Activated B cell treated with CpG ODN at 0.5 μM for 24 hours (primary cell): ENCODE measurements around the gene FOXI1. TPM values are rescaled to one million over a fixed set of nuclear protein-coding genes. Genes with fewer than 3 reads are reported as not detected.

Experiments
- ATAC-seq: fragments of 200-7000 bp; cut with Tn5 transposase; one replicate; pipeline ENCODE4 v1.10.0; 2021; ENCODE audit warnings: low read depth, mild to moderate bottlenecking, moderate library complexity
- CTCF ChIA-PET: fragments of 350-600 bp; sonication (Branson Sonifier 250); formaldehyde crosslinking; loops from one replicate; lab custom pipeline; 2021; ENCODE audit warnings: antibody characterized with exemption; lab: Charles Lee
- POLR2A ChIA-PET: fragments of 350-600 bp; sonication (Branson Sonifier 250); formaldehyde crosslinking; loops from one replicate; lab custom pipeline; 2021; ENCODE audit warnings: antibody characterized with exemption; lab: Charles Lee
- DNase-seq: peaks from one replicate; pipeline ENCODE4 v3.0.0; 2022
- H3K27ac Mint-ChIP-seq: one replicate; pipeline ENCODE4 v1.8.0; 2020; ENCODE audit warnings: mixed read lengths
- H3K27me3 Mint-ChIP-seq: one replicate; pipeline ENCODE4 v1.8.0; 2021; ENCODE audit warnings: mixed read lengths
- H3K36me3 Mint-ChIP-seq: one replicate; pipeline ENCODE4 v1.8.0; 2021; ENCODE audit warnings: low read depth, mixed read lengths
- H3K4me1 Mint-ChIP-seq: one replicate; pipeline ENCODE4 v1.8.0; 2021; ENCODE audit warnings: mixed read lengths
- H3K4me3 Mint-ChIP-seq: one replicate; pipeline ENCODE4 v1.8.0; 2020; ENCODE audit warnings: mild to moderate bottlenecking, mixed read lengths
- H3K9me3 Mint-ChIP-seq: one replicate; pipeline ENCODE4 v1.8.0; 2020; ENCODE audit warnings: mixed read lengths
- intact Hi-C: fragments of 100-400 bp; cut with micrococcal nuclease; formaldehyde crosslinking; loops from one replicate; pipeline ENCODE4 v1.15.1; 2024
- total RNA-seq: library from RNA; stranded (reverse); gene quantifications from 2 replicates; pipeline ENCODE4 v1.2.3, GENCODE V29; 2022
- TF ChIP-seq, protein P1 (sequence below): fragments of 200-600 bp; IDR thresholded peaks from one replicate; pipeline ENCODE4 v1.8.0; 2022; ENCODE audit warnings: antibody characterized with exemption, mild to moderate bottlenecking

The FOXI1 gene
- total RNA-seq, 1 donor from 2014 or later = not detected

DNA sequence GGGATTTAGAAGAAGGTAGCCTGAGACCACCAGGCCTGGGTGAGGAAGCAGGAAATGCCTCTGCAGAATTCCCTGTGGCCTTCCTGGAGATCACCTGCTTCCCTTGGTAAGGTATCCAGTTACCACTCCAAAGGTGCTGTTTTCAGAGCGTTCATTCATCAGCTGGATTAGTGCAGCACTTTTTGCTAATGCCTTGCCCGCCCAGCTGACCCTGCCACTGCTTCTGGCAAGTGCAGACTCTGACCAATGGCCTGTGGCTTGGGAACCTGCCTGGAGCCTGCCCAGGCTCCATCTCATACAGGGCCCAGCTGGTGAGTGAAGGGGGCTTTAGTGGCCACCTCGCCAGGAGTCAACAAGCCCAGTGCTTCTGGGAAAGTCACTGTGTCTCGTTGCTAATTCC lies 48.6 kb downstream of the FOXI1 start:
- Mint-ChIP-seq H3K27ac (no peak overlapping the region), H3K9me3 (no peaks in the 10 kb centered on the region), H3K4me3 (no peak overlapping the region), H3K27me3 (no peaks in the 10 kb centered on the region), H3K4me1 (peaks cover 8% of the 10 kb centered on the region), H3K36me3 (no peaks in the 10 kb centered on the region)
- DNase-seq = no peak
- ATAC-seq = no peak
- POLR2A ChIA-PET = no interaction called here
- intact Hi-C loops = no loop called here
- CTCF ChIA-PET = no interaction called here
- TF ChIP-seq, protein P1, sequence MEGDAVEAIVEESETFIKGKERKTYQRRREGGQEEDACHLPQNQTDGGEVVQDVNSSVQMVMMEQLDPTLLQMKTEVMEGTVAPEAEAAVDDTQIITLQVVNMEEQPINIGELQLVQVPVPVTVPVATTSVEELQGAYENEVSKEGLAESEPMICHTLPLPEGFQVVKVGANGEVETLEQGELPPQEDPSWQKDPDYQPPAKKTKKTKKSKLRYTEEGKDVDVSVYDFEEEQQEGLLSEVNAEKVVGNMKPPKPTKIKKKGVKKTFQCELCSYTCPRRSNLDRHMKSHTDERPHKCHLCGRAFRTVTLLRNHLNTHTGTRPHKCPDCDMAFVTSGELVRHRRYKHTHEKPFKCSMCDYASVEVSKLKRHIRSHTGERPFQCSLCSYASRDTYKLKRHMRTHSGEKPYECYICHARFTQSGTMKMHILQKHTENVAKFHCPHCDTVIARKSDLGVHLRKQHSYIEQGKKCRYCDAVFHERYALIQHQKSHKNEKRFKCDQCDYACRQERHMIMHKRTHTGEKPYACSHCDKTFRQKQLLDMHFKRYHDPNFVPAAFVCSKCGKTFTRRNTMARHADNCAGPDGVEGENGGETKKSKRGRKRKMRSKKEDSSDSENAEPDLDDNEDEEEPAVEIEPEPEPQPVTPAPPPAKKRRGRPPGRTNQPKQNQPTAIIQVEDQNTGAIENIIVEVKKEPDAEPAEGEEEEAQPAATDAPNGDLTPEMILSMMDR = no peak

DNA sequence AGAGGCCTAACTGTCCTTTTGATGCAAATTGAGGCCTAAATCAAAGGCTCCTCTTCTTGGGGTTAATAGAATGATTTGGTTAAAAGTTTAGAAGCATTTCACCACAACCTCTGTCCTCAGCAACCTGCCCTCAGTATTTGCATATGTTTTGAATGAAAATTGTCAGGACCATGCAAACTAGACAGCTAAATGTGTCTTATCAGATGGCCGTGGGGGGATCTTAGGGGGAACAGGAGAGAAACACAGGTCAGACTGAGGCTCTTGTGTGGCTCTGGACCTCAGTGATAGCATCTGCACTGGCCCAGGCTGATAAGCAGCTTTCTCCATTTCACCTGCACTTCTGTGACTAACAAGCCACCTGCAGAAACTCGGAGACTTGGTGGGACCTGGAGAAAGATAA lies 49.0 kb downstream of the FOXI1 start:
- CTCF ChIA-PET = no interaction called here
- Mint-ChIP-seq H3K27ac (no peak overlapping the region), H3K27me3 (no peaks in the 10 kb centered on the region), H3K36me3 (no peaks in the 10 kb centered on the region), H3K4me3 (no peak overlapping the region), H3K9me3 (no peaks in the 10 kb centered on the region), H3K4me1 (peaks cover 8% of the 10 kb centered on the region)
- POLR2A ChIA-PET = interaction anchor here (0.7 kb wide), 1 partner anchor 51 kb away, joined by 6 read pairs; no protein-coding TSS in a partner anchor
- intact Hi-C loops = no loop called here
- TF ChIP-seq, protein P1 = no peak
- DNase-seq (no peak), ATAC-seq (no peak)

DNA sequence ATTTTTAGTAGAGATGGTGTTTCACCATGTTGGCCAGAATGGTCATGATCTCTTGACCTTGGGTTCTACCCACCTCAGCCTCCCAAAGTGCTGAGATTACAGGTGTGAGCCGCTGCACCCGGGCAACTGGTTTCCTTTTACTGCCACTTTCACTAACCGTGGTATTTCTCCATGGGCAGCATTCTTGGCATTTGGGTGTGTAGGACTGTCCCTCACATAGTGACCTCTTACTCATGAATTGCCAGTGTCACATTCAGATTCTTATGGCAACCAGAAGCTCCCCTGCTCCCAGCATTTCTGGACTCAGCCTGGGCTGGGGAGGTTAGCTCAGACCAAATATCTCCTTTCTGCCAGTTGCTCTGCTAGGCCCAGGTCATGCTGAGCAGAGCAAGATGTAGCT lies 50.1 kb downstream of the FOXI1 start:
- CTCF ChIA-PET = no interaction called here

DNA sequence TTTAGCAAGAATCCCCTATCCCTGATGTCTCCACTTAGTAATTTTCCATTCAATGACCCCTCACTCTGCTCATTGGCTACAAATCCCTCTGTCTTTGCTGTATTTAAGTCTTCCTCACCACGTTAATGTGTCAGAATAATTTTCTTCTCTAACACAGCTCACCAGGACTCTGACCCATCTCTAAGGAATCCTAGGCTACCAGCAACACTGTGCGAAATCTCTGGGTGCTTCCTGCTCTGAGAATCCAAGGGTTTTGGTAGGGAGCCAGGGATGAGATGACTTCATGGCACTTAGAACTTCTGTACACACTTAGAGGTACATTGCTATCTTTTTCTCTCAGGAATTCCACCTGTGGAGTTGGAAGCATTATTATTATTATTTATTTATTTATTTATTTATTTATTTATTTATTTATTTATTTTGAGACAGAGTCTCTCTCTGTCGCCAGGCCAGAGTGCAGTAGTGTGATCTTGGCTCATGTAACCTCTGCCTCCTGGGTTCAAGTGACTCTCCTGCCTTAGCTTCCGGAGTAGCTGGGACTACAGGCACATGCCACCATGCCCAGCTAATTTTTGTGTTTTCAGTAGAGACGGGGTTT lies 53.5 kb downstream of the FOXI1 start:
- ChIA-PET POLR2A (no interaction called here), CTCF (no interaction called here)
- TF ChIP-seq, protein P1 = no peak
- Mint-ChIP-seq H3K4me1 (peaks cover 12% of the 10 kb centered on the region), H3K36me3 (no peaks in the 10 kb centered on the region), H3K4me3 (no peak overlapping the region), H3K27ac (no peak overlapping the region), H3K27me3 (no peaks in the 10 kb centered on the region), H3K9me3 (no peaks in the 10 kb centered on the region)
- intact Hi-C loops = no loop called here
- ATAC-seq (no peak), DNase-seq (no peak)

More for the DNA sequence above, 50.1 kb downstream of the FOXI1 start:
- POLR2A ChIA-PET = no interaction called here
- ATAC-seq = no peak
- Mint-ChIP-seq H3K4me3 (no peak overlapping the region), H3K27me3 (no peaks in the 10 kb centered on the region), H3K27ac (no peak overlapping the region), H3K9me3 (no peaks in the 10 kb centered on the region), H3K4me1 (peaks cover 8% of the 10 kb centered on the region), H3K36me3 (no peaks in the 10 kb centered on the region)
- no peak for DNase-seq
- intact Hi-C loops = no loop called here
- TF ChIP-seq, protein P1 = no peak

Other genes starting within 250 kb of the FOXI1 start
- not detected in 2 replicates for gene INSYN2B, start 125.4 kb upstream of the FOXI1 start, total RNA-seq
- gene C5orf58, start 127.1 kb downstream of the FOXI1 start, total RNA-seq = not detected in 2 replicates
- gene LCP2, start 191.9 kb downstream of the FOXI1 start, total RNA-seq = 7.0 and 8.5 TPM in 2 replicates